Thyroid gland (tissue), 4 donors: ENCODE results near the gene GPR42. TPM values are rescaled to one million over a fixed set of nuclear protein-coding genes. Genes with fewer than 3 reads are reported as not detected.

ENCODE experiments used
- DNase-seq, 2 donors: peaks; one replicate each; pipeline ENCODE4 v3.0.0-alpha.2; 2019
- H3K27ac ChIP-seq, 3 donors: fragments of 200-600 bp; sonication (generic); 1 replicate in 2 of 3; 2 replicates in 1 of 3; pipeline ENCODE4 v1.5.1; 2016 to 2019; ENCODE audit warnings: mild to moderate bottlenecking in 1 of 3, moderate library complexity in 1 of 3
- H3K27me3 ChIP-seq: fragments of 200-600 bp; sonication (generic); one replicate; pipeline ENCODE4 v1.5.1; 2019
- H3K36me3 ChIP-seq, 2 donors: fragments of 200-600 bp; sonication (generic); one replicate each; pipeline ENCODE4 v1.5.1; 2016 to 2019
- H3K4me1 ChIP-seq, 2 donors: fragments of 200-600 bp; sonication (generic); one replicate each; pipeline ENCODE4 v1.5.1; 2017 to 2019
- H3K4me3 ChIP-seq, 3 donors: fragments of 200-600 bp; sonication (generic); replicated peaks in 1 of 3; 1 replicate in 2 of 3; 2 replicates in 1 of 3; pipeline ENCODE4 v1.5.1; 2016; ENCODE audit warnings: mild to moderate bottlenecking in 1 of 3
- H3K9me3 ChIP-seq: fragments of 200-600 bp; sonication (generic); one replicate; pipeline ENCODE4 v1.5.1; 2017
- POLR2A ChIP-seq, 2 donors: fragments of 450-650 bp; IDR thresholded peaks; one replicate each; pipeline ENCODE4 v1.6.1; 2017; ENCODE audit warnings: antibody characterized with exemption in 2 of 2, mild to moderate bottlenecking in 2 of 2, moderate library complexity in 1 of 2
- WGBS, 2 donors: methylation state at CpG; one replicate each; pipeline ENCODE4 v1.1.5; 2017; 5-methylcytosine and 5-hydroxymethylcytosine counted together
- intact Hi-C: fragments of 100-400 bp; cut with DNase I; formaldehyde crosslinking; loops from one replicate; pipeline ENCODE4 v1.15.1; 2023
- microRNA-seq: library from miRNA; unstranded; fragments of <30 nt; microRNA quantifications from one replicate; pipeline ENCODE4, GENCODE V29; 2016
- small RNA-seq: library from RNA; depleted of rRNA; stranded (forward); fragments of <200 nt; gene quantifications from one replicate; pipeline ENCODE3, GENCODE V24; 2016
- total RNA-seq, 4 donors: library from RNA; depleted of rRNA; stranded (reverse); fragments of >200 nt; gene quantifications; one replicate each; pipeline ENCODE4 v1.2.3, GENCODE V29; 2016
- TF ChIP-seq, protein P1 (sequence below), 6 experiments: fragments of 200-600 bp in 3 of 6; fragments of 450-650 bp in 3 of 6; sonication (generic) in 3 of 6; IDR thresholded peaks; one replicate each; pipeline ENCODE4 v1.5.1; 2016 to 2019; ENCODE audit warnings: antibody characterized with exemption in 6 of 6, mild to moderate bottlenecking in 2 of 6, inconsistent platforms in 1 of 6, moderate library complexity in 1 of 6

The GPR42 gene
- total RNA-seq, 4 donors from 2014 or later: 0.27 TPM; not detected in 3

DNA sequence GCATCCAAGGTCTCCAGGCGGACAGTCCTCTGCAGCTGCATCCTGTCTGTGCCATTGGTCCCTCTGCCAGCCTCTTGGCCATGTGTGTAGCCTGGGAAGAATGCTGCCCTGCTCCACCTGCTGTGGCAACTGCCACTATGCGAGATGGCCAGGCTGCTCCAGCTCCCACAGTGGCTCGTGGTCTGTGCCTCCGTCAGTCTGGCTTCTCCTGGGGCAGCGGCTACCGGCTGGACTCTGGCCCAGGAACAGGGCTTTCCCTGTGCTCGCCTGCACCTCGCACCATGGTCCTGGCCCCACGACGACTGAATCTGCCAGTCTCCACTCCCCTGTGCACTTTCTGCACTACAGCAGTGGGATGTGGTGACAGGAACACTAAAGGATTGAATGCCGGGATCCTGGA, 50.5 kb downstream of the GPR42 start:
- H3K4me3 ChIP-seq: no peak overlapping the region

More for the DNA sequence above, 50.5 kb downstream of the GPR42 start:
- WGBS, 2 donors: 83% methylated on average over 9 to 10 of the region's 11 CpGs
- intact Hi-C loops: no loop called here
- peaks cover 6 to 11% of the 10 kb centered on the region in 2 donors for H3K4me1 ChIP-seq
- no peak overlapping the region for H3K27ac ChIP-seq
- no peak for TF ChIP-seq POLR2A (IDR thresholded peaks at IDR 0.05)
- TF ChIP-seq, protein P1, sequence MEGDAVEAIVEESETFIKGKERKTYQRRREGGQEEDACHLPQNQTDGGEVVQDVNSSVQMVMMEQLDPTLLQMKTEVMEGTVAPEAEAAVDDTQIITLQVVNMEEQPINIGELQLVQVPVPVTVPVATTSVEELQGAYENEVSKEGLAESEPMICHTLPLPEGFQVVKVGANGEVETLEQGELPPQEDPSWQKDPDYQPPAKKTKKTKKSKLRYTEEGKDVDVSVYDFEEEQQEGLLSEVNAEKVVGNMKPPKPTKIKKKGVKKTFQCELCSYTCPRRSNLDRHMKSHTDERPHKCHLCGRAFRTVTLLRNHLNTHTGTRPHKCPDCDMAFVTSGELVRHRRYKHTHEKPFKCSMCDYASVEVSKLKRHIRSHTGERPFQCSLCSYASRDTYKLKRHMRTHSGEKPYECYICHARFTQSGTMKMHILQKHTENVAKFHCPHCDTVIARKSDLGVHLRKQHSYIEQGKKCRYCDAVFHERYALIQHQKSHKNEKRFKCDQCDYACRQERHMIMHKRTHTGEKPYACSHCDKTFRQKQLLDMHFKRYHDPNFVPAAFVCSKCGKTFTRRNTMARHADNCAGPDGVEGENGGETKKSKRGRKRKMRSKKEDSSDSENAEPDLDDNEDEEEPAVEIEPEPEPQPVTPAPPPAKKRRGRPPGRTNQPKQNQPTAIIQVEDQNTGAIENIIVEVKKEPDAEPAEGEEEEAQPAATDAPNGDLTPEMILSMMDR (IDR thresholded peaks at IDR 0.05): no peak
- no peaks in the 10 kb centered on the region for H3K9me3 ChIP-seq
- no peaks in the 10 kb centered on the region for H3K27me3 ChIP-seq
- no peak for DNase-seq
- no peaks in the 10 kb centered on the region for H3K36me3 ChIP-seq

Small RNA genes lying within 50 kb of the gene (microRNA-seq; reads per million reads assigned to microRNA genes)
- gene MIR5196: not detected

Small RNA genes lying within 50 kb of the gene (small RNA-seq; reads per million reads assigned to genes)
- gene RN7SL491P: not detected

Other genes with a start within 250 kb of the GPR42 start
- gene LGI4, start 236.0 kb upstream of the GPR42 start, total RNA-seq: 10 to 100 TPM in 1 of 4 donors, 1 to 10 TPM in 3; 3.2 to 10.9 (median 6.9) TPM
- gene FXYD1, start 232.2 kb upstream of the GPR42 start, total RNA-seq: 10 to 100 TPM in 2 of 4 donors, 1 to 10 TPM in 2; 1.1 to 26.3 (median 8.8) TPM
- gene FXYD7, start 227.8 kb upstream of the GPR42 start, total RNA-seq: 1 to 10 TPM in 1 of 4 donors, not detected in 3; 1.6 TPM
- gene FXYD5, start 216.3 kb upstream of the GPR42 start, total RNA-seq: 10 to 100 TPM in 3 of 4 donors, 1 to 10 TPM in 1; 9.3 to 52.4 (median 19.6) TPM
- gene FAM187B, start 142.3 kb upstream of the GPR42 start, total RNA-seq: under 1 TPM in 1 of 4 donors, not detected in 3; 0.67 TPM
- 10 to 100 TPM; 36.5 to 85.3 (median 61.8) TPM for gene LSR, start 122.1 kb upstream of the GPR42 start, total RNA-seq
- gene USF2, start 102.1 kb upstream of the GPR42 start, total RNA-seq: 100 to 1,000 TPM in 3 of 4 donors, 10 to 100 TPM in 1; 98.9 to 133 (median 126) TPM
- gene HAMP, start 88.5 kb upstream of the GPR42 start, total RNA-seq: not detected
- 10 to 100 TPM in 1 of 4 donors, 1 to 10 TPM in 2, not detected in 1; 1.7 to 19.2 (median 2.7) TPM for gene MAG, start 78.9 kb upstream of the GPR42 start, total RNA-seq
- gene CD22, start 41.9 kb upstream of the GPR42 start, total RNA-seq: 10 to 100 TPM in 1 of 4 donors, 1 to 10 TPM in 2, under 1 TPM in 1; 0.68 to 18.4 (median 2.0) TPM
- not detected for gene FFAR1, start 23.2 kb upstream of the GPR42 start, total RNA-seq
- under 1 TPM in 1 of 4 donors, not detected in 3; 0.45 TPM for gene FFAR3, start 12.6 kb upstream of the GPR42 start, total RNA-seq
- under 1 TPM in 1 of 4 donors, not detected in 3; 0.27 TPM for gene FFAR2, start 77.2 kb downstream of the GPR42 start, total RNA-seq
- 1 to 10 TPM in 1 of 4 donors, not detected in 3; 2.7 TPM for gene KRTDAP, start 119.4 kb downstream of the GPR42 start, total RNA-seq
- gene DMKN, start 142.6 kb downstream of the GPR42 start, total RNA-seq: 100 to 1,000 TPM; 164 to 348 (median 213) TPM
- 1 to 10 TPM in 1 of 4 donors, not detected in 3; 1.2 TPM for gene SBSN, start 157.2 kb downstream of the GPR42 start, total RNA-seq
- gene GAPDHS, start 162.4 kb downstream of the GPR42 start, total RNA-seq: 1 to 10 TPM in 1 of 4 donors, not detected in 3; 1.6 TPM
- 100 to 1,000 TPM; 186 to 202 (median 188) TPM for gene TMEM147, start 174.6 kb downstream of the GPR42 start, total RNA-seq
- 1 to 10 TPM in 1 of 4 donors, under 1 TPM in 3; 0.27 to 1.9 (median 0.33) TPM for gene ATP4A, start 192.6 kb downstream of the GPR42 start, total RNA-seq
- not detected for gene PMIS2, start 215.1 kb downstream of the GPR42 start, total RNA-seq
- gene HAUS5, start 241.7 kb downstream of the GPR42 start, total RNA-seq: 10 to 100 TPM in 3 of 4 donors, 1 to 10 TPM in 1; 7.9 to 17.8 (median 10.2) TPM